ENCODE data around the gene RALGAPA2.

The RALGAPA2 gene

GRCh38 chr20:20720158-20720557 is 7.7 kb upstream of the RALGAPA2 start:
- no peak for DNase-seq

GRCh38 chr20:20719411-20719810 is 7.0 kb upstream of the RALGAPA2 start:
- no peak for DNase-seq

GRCh38 chr20:20713244-20713765 is 861 bp upstream of the RALGAPA2 start:
- DNase-seq = no peak

GRCh38 chr20:20712004-20712473 is 405 bp downstream of the RALGAPA2 start:
- DNase-seq = peak; percentile 32

- peak; percentile 59 for DNase-seq
Measured at GRCh38 chr20:20711413-20711812, 1.0 kb downstream of the RALGAPA2 start.

- peak; percentile 69 for DNase-seq
Measured at GRCh38 chr20:20710443-20711315, 1.8 kb downstream of the RALGAPA2 start.

- DNase-seq = no peak
Measured at GRCh38 chr20:20709887-20710286, 2.6 kb downstream of the RALGAPA2 start.

GRCh38 chr20:20706285-20706684 is 6.2 kb downstream of the RALGAPA2 start:
- no peak for DNase-seq

GRCh38 chr20:20702330-20703245 is 9.9 kb downstream of the RALGAPA2 start:
- DNase-seq = no peak

GRCh38 chr20:20699917-20700316 is 12.5 kb downstream of the RALGAPA2 start:
- no peak for DNase-seq

GRCh38 chr20:20699144-20699543 is 13.3 kb downstream of the RALGAPA2 start:
- no peak for DNase-seq

GRCh38 chr20:20697325-20697845 is 15.1 kb downstream of the RALGAPA2 start:
- DNase-seq = no peak

- no peak for DNase-seq
Measured at GRCh38 chr20:20695250-20695816, 17.1 kb downstream of the RALGAPA2 start.

- no peak for DNase-seq
Measured at GRCh38 chr20:20694591-20694990, 17.9 kb downstream of the RALGAPA2 start.

GRCh38 chr20:20692587-20692986 is 19.9 kb downstream of the RALGAPA2 start:
- no peak for DNase-seq

GRCh38 chr20:20691477-20692235 is 20.8 kb downstream of the RALGAPA2 start:
- no peak for DNase-seq

GRCh38 chr20:20690676-20691476 is 21.6 kb downstream of the RALGAPA2 start:
- no peak for DNase-seq

- no peak for DNase-seq
Measured at GRCh38 chr20:20687319-20687718, 25.1 kb downstream of the RALGAPA2 start.

- DNase-seq = no peak
Measured at GRCh38 chr20:20685635-20686034, 26.8 kb downstream of the RALGAPA2 start.

- no peak for DNase-seq
Measured at GRCh38 chr20:20683481-20684321, 28.7 kb downstream of the RALGAPA2 start.

Measured in NK-92 treated with Interleukin-12 subunit alpha and Interleukin-12 subunit beta, amount 100 ng/mL, for 24 hours (cell line).